Activated CD4-positive, alpha-beta T cell treated with anti-CD3 and anti-CD28 coated beads, Interleukin-2, amount 10 ng/mL, durations not matched to agents 24 days and 14 days (primary cell): ENCODE measurements around the gene SLC2A4RG. TPM values are rescaled to one million over a fixed set of nuclear protein-coding genes. Genes with fewer than 3 reads are reported as not detected.

ENCODE experiments used
- DNase-seq: peaks from one replicate; pipeline ENCODE4 v3.0.0; 2022
- H3K27ac Mint-ChIP-seq: one replicate; pipeline ENCODE4 v1.8.0; 2022; ENCODE audit warnings: mild to moderate bottlenecking, mixed read lengths
- H3K27me3 Mint-ChIP-seq: one replicate; pipeline ENCODE4 v1.8.0; 2022; ENCODE audit warnings: mixed read lengths
- H3K36me3 Mint-ChIP-seq: one replicate; pipeline ENCODE4 v1.8.0; 2022; ENCODE audit warnings: low read depth, mild to moderate bottlenecking, mixed read lengths
- H3K4me1 Mint-ChIP-seq: one replicate; pipeline ENCODE4 v1.8.0; 2021; ENCODE audit warnings: mixed read lengths
- H3K4me3 Mint-ChIP-seq: one replicate; pipeline ENCODE4 v1.8.0; 2022; ENCODE audit warnings: mild to moderate bottlenecking, moderate library complexity, mixed read lengths
- H3K9me3 Mint-ChIP-seq: one replicate; pipeline ENCODE4 v1.8.0; 2021; ENCODE audit warnings: mixed read lengths
- intact Hi-C: fragments of 100-400 bp; cut with micrococcal nuclease; formaldehyde crosslinking; loops from one replicate; pipeline ENCODE4 v1.15.1; 2023
- total RNA-seq: library from RNA; stranded (reverse); gene quantifications from 2 replicates; pipeline ENCODE4 v1.2.3, GENCODE V29; 2022

The SLC2A4RG gene
- total RNA-seq, 1 donor from 2014 or later, result 41.0 TPM

DNA sequence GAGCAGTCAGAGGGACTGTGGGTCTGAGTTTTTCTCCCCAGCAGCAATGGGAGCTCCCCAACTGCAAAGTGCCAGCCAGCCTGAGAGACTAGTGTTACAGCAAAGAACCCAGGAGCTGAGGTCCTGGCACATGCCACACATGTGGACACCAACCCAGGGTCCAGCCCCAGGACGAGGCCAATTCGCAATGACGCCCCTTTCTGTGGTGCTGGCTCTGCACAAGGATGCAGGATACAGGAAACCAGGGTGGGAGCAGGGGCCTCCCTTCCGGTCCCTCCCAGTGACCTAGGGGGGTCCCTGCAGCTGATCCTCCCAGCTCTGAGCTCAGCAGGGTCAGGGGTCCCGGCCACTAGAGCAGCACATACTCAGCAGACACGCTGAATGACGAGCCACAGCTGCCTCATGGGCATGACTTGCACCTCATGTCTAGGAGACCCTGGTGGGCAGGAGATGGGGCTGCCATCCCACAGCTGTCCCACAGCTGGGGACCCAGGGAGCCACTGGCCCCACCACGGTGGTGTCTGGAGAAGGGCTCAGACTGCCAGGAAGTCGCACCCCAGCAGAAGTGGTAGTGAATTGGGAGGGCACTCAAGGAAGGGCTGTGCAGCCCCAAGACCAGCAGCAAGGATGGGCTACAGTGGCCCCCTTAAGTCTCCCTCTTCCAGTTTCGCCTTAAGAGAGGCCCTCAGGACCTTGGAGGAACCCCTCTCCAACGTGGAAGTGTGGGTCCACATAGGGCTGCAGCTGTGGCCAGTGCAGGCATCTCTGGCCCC is 35.4 kb upstream of the SLC2A4RG start:
- Mint-ChIP-seq H3K4me3 (no peak overlapping the region), H3K27ac (no peak overlapping the region), H3K4me1 (peaks cover 19% of the 10 kb centered on the region), H3K27me3 (no peaks in the 10 kb centered on the region), H3K9me3 (no peaks in the 10 kb centered on the region), H3K36me3 (peaks cover 31% of the 10 kb centered on the region)
- DNase-seq, result no peak
- intact Hi-C loops, result no loop called here

- Mint-ChIP-seq H3K27ac (no peak overlapping the region), H3K4me3 (no peak overlapping the region), H3K36me3 (peaks cover 34% of the 10 kb centered on the region), H3K27me3 (no peaks in the 10 kb centered on the region), H3K9me3 (no peaks in the 10 kb centered on the region), H3K4me1 (peaks cover 17% of the 10 kb centered on the region)
- intact Hi-C loops, result loop anchor here (5.0 kb wide), 3 partner anchors 38 to 358 kb away; partner anchors contain the start of genes TCEA2 and UCKL1
- no peak for DNase-seq
Measured at GRCh38 chr20:63704749-63705117, 34.8 kb upstream of the SLC2A4RG start.

DNA sequence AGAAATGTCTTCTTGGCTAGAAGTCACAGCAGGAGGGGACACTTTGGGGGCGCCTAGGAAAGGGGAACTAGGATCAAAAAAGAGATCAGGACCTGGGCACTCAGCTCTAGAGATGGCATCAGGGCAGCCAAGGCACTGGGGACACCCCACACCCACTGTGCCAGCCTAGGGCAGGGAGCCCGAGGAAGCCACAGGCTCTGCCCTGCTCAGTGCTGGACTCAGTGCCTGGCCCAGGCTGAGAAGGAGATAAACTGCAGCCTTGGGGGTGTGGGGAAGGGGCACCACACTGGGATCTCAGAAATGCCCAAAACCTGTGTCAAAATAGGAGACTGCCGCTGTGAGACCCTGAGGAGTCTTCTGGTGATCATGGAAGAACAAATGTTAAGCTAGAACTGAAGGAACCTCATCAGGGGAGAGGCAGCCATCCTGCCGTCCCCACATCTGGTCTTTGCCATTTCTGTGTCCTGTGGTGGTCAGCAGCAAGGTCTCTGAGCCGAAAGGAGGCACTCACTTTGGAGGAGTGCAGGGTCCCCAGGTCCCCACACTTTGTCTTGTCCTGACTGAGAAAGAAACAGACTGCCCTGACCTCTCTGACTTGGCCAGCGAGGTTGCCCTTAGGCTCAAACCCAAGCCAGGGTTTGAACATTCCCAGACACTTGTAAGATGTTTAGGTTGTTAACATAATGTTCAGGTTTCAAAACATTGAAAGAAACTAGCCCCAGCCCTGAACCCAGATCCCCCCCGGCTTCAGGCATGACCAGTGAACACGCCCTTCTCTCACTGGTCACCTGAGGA is 34.1 kb upstream of the SLC2A4RG start:
- Mint-ChIP-seq H3K36me3 (peaks cover 36% of the 10 kb centered on the region), H3K27me3 (no peaks in the 10 kb centered on the region), H3K9me3 (no peaks in the 10 kb centered on the region), H3K4me1 (peaks cover 20% of the 10 kb centered on the region), H3K4me3 (peak overlapping the region; percentile 21), H3K27ac (peak overlapping the region; percentile 20)
- intact Hi-C loops, result loop anchor here (1.0 to 5.0 kb wide), 5 partner anchors 37 to 357 kb away; partner anchors contain the start of genes PTK6, TCEA2 and UCKL1
- DNase-seq, result no peak

- Mint-ChIP-seq H3K9me3 (no peaks in the 10 kb centered on the region), H3K27ac (peak overlapping the region; percentile 84), H3K4me3 (peak overlapping the region; percentile 95), H3K36me3 (peaks cover 43% of the 10 kb centered on the region), H3K4me1 (peaks cover 27% of the 10 kb centered on the region), H3K27me3 (no peaks in the 10 kb centered on the region)
- intact Hi-C loops, result loop anchor here (1.0 to 5.0 kb wide), 5 partner anchors 36 to 356 kb away; partner anchors contain the start of genes PTK6, TCEA2 and UCKL1
- DNase-seq, result no peak
Measured at GRCh38 chr20:63706027-63706695, 33.4 kb upstream of the SLC2A4RG start.

DNA sequence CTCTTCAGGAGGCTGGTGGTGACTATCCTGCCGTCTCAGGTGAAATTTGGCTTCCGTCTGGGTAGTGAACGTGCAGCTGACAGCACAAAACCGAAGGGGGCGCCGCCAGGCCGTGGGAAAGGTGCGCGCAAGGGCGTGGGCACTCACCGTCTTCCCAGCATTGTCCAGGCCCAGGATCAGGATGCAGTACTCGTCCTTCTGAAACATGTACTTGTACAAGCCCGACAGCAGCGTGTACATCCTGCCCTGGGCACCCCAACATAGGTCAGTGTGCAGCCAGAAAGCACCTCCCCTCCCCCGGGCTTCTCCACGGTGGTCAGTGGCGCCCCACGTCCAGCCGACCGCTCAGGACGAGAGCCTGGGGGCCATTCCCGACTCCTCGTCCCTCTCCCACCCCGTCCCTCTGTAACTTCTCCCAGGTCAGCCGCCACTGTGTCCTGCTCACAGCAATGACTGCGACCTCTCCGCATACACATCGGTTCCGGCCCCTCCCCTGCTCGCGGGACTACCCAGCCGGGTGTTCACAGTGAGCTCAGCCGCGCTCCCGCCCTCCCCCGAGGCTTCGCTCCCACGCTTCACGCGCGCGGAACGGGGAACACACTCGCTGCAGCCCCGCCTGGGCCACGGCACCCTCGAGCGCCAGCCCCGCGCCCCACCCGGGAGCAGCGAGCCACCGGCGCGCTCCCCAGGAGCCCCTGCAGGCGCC is 32.6 kb upstream of the SLC2A4RG start:
- Mint-ChIP-seq H3K4me3 (peak overlapping the region; percentile 95), H3K36me3 (peaks cover 50% of the 10 kb centered on the region), H3K27me3 (no peaks in the 10 kb centered on the region), H3K4me1 (peaks cover 27% of the 10 kb centered on the region), H3K9me3 (no peaks in the 10 kb centered on the region), H3K27ac (peak overlapping the region; percentile 84)
- peak; percentile 89 for DNase-seq
- intact Hi-C loops, result loop anchor here (1.0 to 5.0 kb wide), 8 partner anchors 23 to 355 kb away; partner anchors contain the start of genes PTK6, RTEL1, TCEA2 and UCKL1

DNA sequence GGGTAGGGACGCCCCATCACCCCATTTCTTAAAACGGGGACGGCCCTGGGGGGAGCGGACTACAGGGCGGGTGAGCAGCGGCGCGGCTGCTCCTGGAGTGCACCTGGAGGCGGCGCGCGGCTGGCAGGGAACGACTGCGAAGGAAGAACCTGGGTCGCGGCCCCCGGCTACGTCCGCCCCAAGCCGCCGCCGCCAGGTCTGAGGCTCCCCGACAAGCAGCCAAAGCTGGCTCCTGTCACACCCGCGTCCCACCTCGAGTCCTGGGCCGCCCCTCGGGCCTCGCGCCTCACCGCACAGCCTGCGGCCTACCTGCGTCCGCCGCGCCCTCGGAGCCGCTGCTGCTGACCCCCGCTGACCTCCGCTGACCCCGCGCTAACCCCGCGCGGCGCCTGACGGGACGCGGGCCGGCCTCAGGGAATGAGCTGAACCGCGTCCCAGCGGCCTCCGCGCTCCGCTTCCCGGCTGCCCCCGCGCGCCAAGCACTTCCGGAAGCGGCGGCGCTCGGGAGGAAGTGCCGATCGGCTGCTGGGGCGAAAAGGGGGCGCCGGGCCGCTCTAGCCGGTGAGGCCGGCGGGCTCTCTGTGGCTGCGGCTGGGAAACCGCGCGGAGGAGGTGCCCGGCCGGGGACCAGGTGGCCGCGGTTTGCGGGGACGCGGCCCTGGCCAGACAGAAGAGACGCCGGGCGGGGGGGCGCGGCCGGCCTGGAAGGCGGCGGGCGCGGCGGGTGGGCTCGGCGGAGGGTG is 31.8 kb upstream of the SLC2A4RG start, which contains the start of the genes ARFRP1 and ZGPAT:
Gene ARFRP1 (minus strand): TSS at position 419 of the 743 bp plus-strand sequence. CDS start 885 bp downstream, outside the sequence.
Gene ZGPAT (plus strand): TSS at position 482 of the 743 bp plus-strand sequence. CDS start 542 bp downstream, outside the sequence.
- DNase-seq, result peak; percentile 97

DNA sequence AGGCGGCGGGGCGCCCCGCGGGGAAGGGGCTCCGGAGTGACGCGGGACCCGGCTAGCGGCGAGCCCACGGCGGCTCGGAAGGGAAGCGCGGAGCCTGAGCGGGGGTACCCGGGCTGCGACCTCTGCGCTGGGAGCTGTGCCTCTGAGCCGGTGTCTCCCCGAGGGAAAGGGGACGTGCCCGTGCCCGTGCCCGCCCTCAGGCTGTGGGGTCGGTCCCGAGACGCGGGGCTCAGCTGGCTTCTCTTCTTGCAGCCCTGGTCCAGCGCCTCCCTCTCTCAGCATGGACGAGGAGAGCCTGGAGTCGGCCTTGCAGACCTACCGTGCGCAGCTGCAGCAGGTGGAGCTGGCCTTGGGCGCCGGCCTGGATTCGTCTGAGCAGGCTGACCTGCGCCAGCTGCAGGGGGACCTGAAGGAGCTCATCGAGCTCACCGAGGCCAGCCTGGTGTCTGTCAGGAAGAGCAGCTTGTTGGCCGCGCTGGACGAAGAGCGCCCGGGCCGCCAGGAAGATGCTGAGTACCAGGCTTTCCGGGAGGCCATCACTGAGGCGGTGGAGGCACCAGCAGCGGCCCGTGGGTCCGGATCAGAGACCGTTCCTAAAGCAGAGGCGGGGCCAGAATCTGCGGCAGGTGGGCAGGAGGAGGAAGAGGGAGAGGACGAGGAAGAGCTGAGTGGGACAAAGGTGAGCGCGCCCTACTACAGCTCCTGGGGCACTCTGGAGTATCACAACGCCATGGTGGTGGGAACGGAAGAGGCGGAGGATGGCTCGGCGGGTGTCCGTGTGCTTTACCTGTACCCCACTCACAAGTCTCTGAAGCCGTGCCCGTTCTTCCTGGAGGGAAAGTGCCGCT is 31.1 kb upstream of the SLC2A4RG start:
- H3K27ac Mint-ChIP-seq, result peak overlapping the region; percentile 80
- no peak for DNase-seq
- no peaks in the 10 kb centered on the region for H3K9me3 Mint-ChIP-seq
- intact Hi-C loops, result loop anchor here (5.0 kb wide), 3 partner anchors 34 to 354 kb away; partner anchors contain the start of genes TCEA2 and UCKL1
- H3K27me3 Mint-ChIP-seq, result no peaks in the 10 kb centered on the region
- peaks cover 27% of the 10 kb centered on the region for H3K4me1 Mint-ChIP-seq
- H3K36me3 Mint-ChIP-seq, result peaks cover 60% of the 10 kb centered on the region
- H3K4me3 Mint-ChIP-seq, result peak overlapping the region; percentile 95

More for the DNA sequence above, 31.8 kb upstream of the SLC2A4RG start, which contains the start of the genes ARFRP1 and ZGPAT:
- Mint-ChIP-seq H3K36me3 (peaks cover 58% of the 10 kb centered on the region), H3K4me1 (peaks cover 27% of the 10 kb centered on the region), H3K4me3 (peak within 1 kb of the TSS; percentile 95), H3K9me3 (no peaks in the 10 kb centered on the region), H3K27me3 (no peaks in the 10 kb centered on the region), H3K27ac (peak within 1 kb of the TSS; percentile 84)
- intact Hi-C loops, result loop anchor here (1.0 to 5.0 kb wide), 7 partner anchors 23 to 355 kb away; partner anchors contain the start of genes PTK6, RTEL1, TCEA2 and UCKL1

DNA sequence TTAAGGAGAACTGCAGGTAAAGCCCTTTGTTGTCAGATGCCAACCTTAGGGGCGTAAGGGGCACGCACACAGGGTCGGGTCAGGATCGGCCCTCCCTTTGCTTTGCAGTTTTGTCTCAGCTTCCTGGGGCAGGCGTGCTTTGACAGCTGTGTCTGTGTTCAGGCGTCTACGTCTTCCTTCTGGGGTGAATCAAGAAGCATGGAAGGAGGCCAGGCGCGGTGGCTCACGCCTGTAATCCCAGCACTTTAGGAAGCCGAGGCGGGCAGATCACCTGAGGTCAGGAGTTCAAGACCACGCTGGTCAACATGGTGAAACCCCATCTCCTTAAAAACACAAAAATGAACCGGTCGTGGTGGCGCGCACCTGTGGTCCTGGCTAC is 30.4 kb upstream of the SLC2A4RG start:
- peaks cover 65% of the 10 kb centered on the region for H3K36me3 Mint-ChIP-seq
- H3K27ac Mint-ChIP-seq, result no peak overlapping the region
- peak overlapping the region; percentile 95 for H3K4me3 Mint-ChIP-seq
- H3K4me1 Mint-ChIP-seq, result peaks cover 27% of the 10 kb centered on the region
- H3K27me3 Mint-ChIP-seq, result no peaks in the 10 kb centered on the region
- intact Hi-C loops, result loop anchor here (5.0 kb wide), 3 partner anchors 33 to 353 kb away; partner anchors contain the start of genes TCEA2 and UCKL1
- no peak for DNase-seq
- H3K9me3 Mint-ChIP-seq, result no peaks in the 10 kb centered on the region

DNA sequence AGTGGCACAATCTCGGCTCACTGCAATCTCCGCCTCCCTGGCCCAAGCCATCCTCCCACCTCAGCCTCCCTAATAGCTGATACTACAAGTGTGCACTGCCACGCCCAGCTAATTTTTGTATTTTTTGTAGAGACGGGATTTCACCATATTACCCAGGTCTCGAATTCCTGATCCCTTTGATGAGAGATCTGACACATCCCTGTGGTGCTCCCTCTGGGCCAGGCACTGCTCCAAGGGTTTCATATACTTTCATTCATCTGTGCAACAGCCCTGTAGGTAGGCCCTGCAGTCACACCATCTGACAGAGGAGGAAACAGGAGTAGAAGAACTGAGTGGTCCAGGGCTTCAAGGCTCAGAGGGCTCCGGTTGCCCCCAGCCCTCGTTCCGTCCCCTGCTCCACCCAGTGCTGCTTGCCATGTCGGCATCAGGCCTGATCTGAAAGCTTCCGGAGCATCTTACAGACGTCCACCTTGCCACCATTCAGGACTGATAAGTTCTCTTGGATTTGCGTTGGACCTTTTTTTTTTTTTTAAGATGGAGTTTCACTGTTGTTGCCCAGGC is 28.4 kb upstream of the SLC2A4RG start:
- peaks cover 68% of the 10 kb centered on the region for H3K36me3 Mint-ChIP-seq
- no peak overlapping the region for H3K4me3 Mint-ChIP-seq
- H3K9me3 Mint-ChIP-seq, result peaks cover 7% of the 10 kb centered on the region
- DNase-seq, result no peak
- H3K4me1 Mint-ChIP-seq, result peaks cover 28% of the 10 kb centered on the region
- intact Hi-C loops, result no loop called here
- H3K27ac Mint-ChIP-seq, result no peak overlapping the region
- H3K27me3 Mint-ChIP-seq, result no peaks in the 10 kb centered on the region

GRCh38 chr20:63712191-63712590 is 27.4 kb upstream of the SLC2A4RG start:
- Mint-ChIP-seq H3K4me1 (peaks cover 24% of the 10 kb centered on the region), H3K27me3 (no peaks in the 10 kb centered on the region), H3K36me3 (peaks cover 72% of the 10 kb centered on the region), H3K9me3 (peaks cover 8% of the 10 kb centered on the region), H3K4me3 (no peak overlapping the region), H3K27ac (no peak overlapping the region)
- no peak for DNase-seq
- intact Hi-C loops, result no loop called here

GRCh38 chr20:63714858-63715257 is 24.7 kb upstream of the SLC2A4RG start:
- Mint-ChIP-seq H3K9me3 (peaks cover 14% of the 10 kb centered on the region), H3K4me3 (no peak overlapping the region), H3K4me1 (peaks cover 19% of the 10 kb centered on the region), H3K27me3 (no peaks in the 10 kb centered on the region), H3K36me3 (peaks cover 79% of the 10 kb centered on the region), H3K27ac (no peak overlapping the region)
- DNase-seq, result no peak
- intact Hi-C loops, result no loop called here
